Right atrium auricular region (tissue), 2 donors: ENCODE results near the gene RBL2. TPM values are rescaled to one million over a fixed set of nuclear protein-coding genes. Genes with fewer than 3 reads are reported as not detected.

Experiments used
- DNase-seq: peaks from one replicate; pipeline ENCODE4 v3.0.0-alpha.2; 2019; ENCODE audit warnings: low spot score
- H3K27ac ChIP-seq, 2 donors: fragments of 200-600 bp; sonication (generic); 1 replicate in 1 of 2; 2 replicates in 1 of 2; pipeline ENCODE4 v1.5.1; 2016 to 2019
- H3K27me3 ChIP-seq, 2 donors: fragments of 200-600 bp; sonication (generic); one replicate each; pipeline versions ENCODE4 v1.5.1 to v1.6.0; 2017 to 2019
- H3K36me3 ChIP-seq: fragments of 200-600 bp; sonication (generic); one replicate; pipeline ENCODE4 v1.5.1; 2016
- H3K4me1 ChIP-seq, 2 donors: fragments of 200-600 bp; sonication (generic); one replicate each; pipeline versions ENCODE4 v1.5.1 to v1.6.0; 2017 to 2019
- H3K4me3 ChIP-seq, 2 donors: fragments of 200-600 bp; sonication (generic); 1 replicate in 1 of 2; 2 replicates in 1 of 2; pipeline ENCODE4 v1.5.1; 2017 to 2019; ENCODE audit warnings: mild to moderate bottlenecking in 1 of 2, moderate library complexity in 1 of 2
- H3K9me3 ChIP-seq, 2 donors: fragments of 200-600 bp; sonication (generic); one replicate each; pipeline ENCODE4 v1.5.1; 2019
- CTCF ChIP-seq, 2 donors: fragments of 200-600 bp; sonication (generic); IDR thresholded peaks; one replicate each; pipeline ENCODE4 v1.5.1; 2019; ENCODE audit warnings: antibody characterized with exemption in 2 of 2
- total RNA-seq, 2 donors: library from RNA; depleted of rRNA; stranded (reverse); fragments of >200 nt; gene quantifications; one replicate each; pipeline ENCODE4 v1.1.0, GENCODE V29; 2016

Gene RBL2
- total RNA-seq, 2 donors from 2014 or later: 40.8 to 44.1 TPM

GRCh38 chr16:53517851-53518250, 83.6 kb downstream of the RBL2 start:
- TF ChIP-seq CTCF (IDR thresholded peaks at IDR 0.05): no peak
- no peaks in the 10 kb centered on the region for H3K9me3 ChIP-seq
- no peaks in the 10 kb centered on the region for H3K4me1 ChIP-seq
- H3K4me3 ChIP-seq: no peak overlapping the region
- no peak for DNase-seq
- no peaks in the 10 kb centered on the region for H3K27me3 ChIP-seq
- no peaks in the 10 kb centered on the region for H3K36me3 ChIP-seq
- peak overlapping the region; percentile 58 to 75 for H3K27ac ChIP-seq

- TF ChIP-seq CTCF (IDR thresholded peaks at IDR 0.05): no peak
- Histone ChIP-seq H3K4me1 (no peaks in the 10 kb centered on the region), H3K36me3 (no peaks in the 10 kb centered on the region), H3K27me3 (no peaks in the 10 kb centered on the region), H3K9me3 (no peaks in the 10 kb centered on the region), H3K4me3 (no peak overlapping the region), H3K27ac (peak overlapping the region; percentile 61 to 75)
- DNase-seq: peak; percentile 80
Measured at GRCh38 chr16:53518550-53519416, 84.5 kb downstream of the RBL2 start.

- no peaks in the 10 kb centered on the region for H3K4me1 ChIP-seq
- no peak for DNase-seq
- no peaks in the 10 kb centered on the region for H3K36me3 ChIP-seq
- H3K9me3 ChIP-seq: no peaks in the 10 kb centered on the region
- H3K27ac ChIP-seq: peak overlapping the region; percentile 61 to 75
- no peak for TF ChIP-seq CTCF (IDR thresholded peaks at IDR 0.05)
- no peaks in the 10 kb centered on the region for H3K27me3 ChIP-seq
- H3K4me3 ChIP-seq: no peak overlapping the region
Measured at GRCh38 chr16:53519417-53520091, 85.3 kb downstream of the RBL2 start.

GRCh38 chr16:53523126-53523804, 89.0 kb downstream of the RBL2 start:
- H3K4me3 ChIP-seq: no peak overlapping the region
- H3K27ac ChIP-seq: no peak overlapping the region
- no peaks in the 10 kb centered on the region for H3K27me3 ChIP-seq
- H3K4me1 ChIP-seq: no peaks in the 10 kb centered on the region
- no peak for DNase-seq
- H3K36me3 ChIP-seq: no peaks in the 10 kb centered on the region
- no peak for TF ChIP-seq CTCF (IDR thresholded peaks at IDR 0.05)
- H3K9me3 ChIP-seq: no peaks in the 10 kb centered on the region

GRCh38 chr16:53523971-53524548, 89.8 kb downstream of the RBL2 start:
- H3K9me3 ChIP-seq: no peaks in the 10 kb centered on the region
- H3K27ac ChIP-seq: no peak overlapping the region
- H3K36me3 ChIP-seq: no peaks in the 10 kb centered on the region
- no peaks in the 10 kb centered on the region for H3K4me1 ChIP-seq
- DNase-seq: no peak
- H3K27me3 ChIP-seq: no peaks in the 10 kb centered on the region
- no peak for TF ChIP-seq CTCF (IDR thresholded peaks at IDR 0.05)
- H3K4me3 ChIP-seq: no peak overlapping the region
